HG03139 (cell line): Measurements from ENCODE around the gene ZBTB7B.
"Not testable (repeated sequence)": the region's sequence is repeated elsewhere in the genome, so short reads cannot be mapped to it uniquely, and the experiment has no call there.

Source experiments
- ATAC-seq: cut with Tn5 transposase; IDR thresholded peaks from one replicate; pipeline ENCODE4 v1.9.1; 2021; ENCODE audit not compliant: unreplicated experiment

The ZBTB7B gene

DNA sequence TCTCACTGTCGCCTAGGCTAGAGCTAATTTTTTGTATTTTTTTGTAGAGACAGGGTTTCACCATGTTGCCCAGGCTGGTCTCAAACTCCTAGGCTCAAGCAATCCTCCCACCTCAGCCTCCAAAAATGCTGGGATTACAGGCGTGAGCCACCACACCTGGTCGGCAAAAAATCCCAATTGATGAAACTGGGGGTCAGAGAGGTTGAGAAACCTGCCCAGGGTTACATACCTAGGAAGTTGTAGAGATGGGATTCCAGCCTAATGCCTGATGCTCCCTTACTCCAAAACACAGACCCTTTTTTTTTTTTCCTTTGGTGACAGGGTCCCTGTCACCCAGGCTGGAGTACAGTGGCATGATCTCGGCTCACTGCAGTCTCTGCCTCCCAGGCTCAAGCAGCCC is 15.9 kb upstream of the ZBTB7B start:
- not testable (repeated sequence) for ATAC-seq

- ATAC-seq, result no peak
Observed at GRCh38 chr1:154987326-154987725, 15.3 kb upstream of the ZBTB7B start.

GRCh38 chr1:154988058-154988954 is 14.3 kb upstream of the ZBTB7B start:
- ATAC-seq, result no peak

- no peak for ATAC-seq
Observed at GRCh38 chr1:154989195-154989860, 13.3 kb upstream of the ZBTB7B start.

- no peak for ATAC-seq
Observed at GRCh38 chr1:154990276-154990675, 12.3 kb upstream of the ZBTB7B start.

DNA sequence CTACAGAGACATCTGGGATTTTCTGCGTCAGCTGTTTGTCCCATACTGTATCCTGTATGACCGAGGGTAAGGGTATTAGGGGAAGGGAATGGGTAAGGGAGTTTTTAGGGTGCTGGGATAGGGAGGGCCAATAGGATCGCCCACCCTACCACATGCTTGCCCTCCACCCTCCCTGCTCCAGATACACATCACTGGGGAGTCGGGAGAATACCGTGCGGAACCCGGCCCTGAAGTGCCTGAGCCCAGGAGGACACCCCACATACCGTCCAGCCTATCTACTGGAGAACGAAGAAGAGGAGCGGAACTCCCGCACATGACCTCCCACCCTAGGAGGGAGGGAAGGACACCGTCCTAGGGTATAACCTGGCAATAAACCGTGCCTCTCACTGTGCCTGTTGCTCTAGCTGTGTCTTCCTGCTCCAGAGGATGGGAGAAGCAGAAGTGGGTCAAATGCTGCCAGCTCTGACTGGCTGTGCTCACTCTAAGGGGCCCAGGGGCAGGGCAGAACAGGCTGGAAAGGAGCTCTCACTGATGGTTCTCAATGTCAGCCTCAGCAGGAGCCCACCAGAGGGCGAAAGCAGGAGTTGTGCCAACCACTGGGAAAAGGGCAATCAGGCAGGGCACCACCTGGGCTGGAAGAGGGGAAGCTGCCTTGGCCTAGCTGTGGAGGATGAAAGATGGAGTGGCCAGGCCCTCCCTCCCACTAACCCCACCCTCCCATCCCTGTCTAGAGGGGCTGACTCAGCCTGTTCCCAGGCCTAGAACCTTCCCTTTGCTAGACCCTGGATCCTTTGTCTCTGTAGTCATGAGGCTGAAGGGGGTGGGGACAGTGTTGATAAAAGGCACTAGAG is 9.7 kb upstream of the ZBTB7B start:
- ATAC-seq, result no peak

- ATAC-seq, result no peak
Observed at GRCh38 chr1:154993572-154994268, 8.9 kb upstream of the ZBTB7B start, which contains the start of gene LENEP. Gene LENEP, plus strand, starts transcription at chr1:154993586. Its CDS starts 22 bp downstream, at chr1:154993608.

GRCh38 chr1:154994269-154994587 is 8.4 kb upstream of the ZBTB7B start:
- no peak for ATAC-seq

- ATAC-seq, result no peak
Observed at GRCh38 chr1:154994591-154994990, 8.0 kb upstream of the ZBTB7B start.

GRCh38 chr1:154995301-154995983 is 7.2 kb upstream of the ZBTB7B start:
- not testable (repeated sequence) for ATAC-seq

DNA sequence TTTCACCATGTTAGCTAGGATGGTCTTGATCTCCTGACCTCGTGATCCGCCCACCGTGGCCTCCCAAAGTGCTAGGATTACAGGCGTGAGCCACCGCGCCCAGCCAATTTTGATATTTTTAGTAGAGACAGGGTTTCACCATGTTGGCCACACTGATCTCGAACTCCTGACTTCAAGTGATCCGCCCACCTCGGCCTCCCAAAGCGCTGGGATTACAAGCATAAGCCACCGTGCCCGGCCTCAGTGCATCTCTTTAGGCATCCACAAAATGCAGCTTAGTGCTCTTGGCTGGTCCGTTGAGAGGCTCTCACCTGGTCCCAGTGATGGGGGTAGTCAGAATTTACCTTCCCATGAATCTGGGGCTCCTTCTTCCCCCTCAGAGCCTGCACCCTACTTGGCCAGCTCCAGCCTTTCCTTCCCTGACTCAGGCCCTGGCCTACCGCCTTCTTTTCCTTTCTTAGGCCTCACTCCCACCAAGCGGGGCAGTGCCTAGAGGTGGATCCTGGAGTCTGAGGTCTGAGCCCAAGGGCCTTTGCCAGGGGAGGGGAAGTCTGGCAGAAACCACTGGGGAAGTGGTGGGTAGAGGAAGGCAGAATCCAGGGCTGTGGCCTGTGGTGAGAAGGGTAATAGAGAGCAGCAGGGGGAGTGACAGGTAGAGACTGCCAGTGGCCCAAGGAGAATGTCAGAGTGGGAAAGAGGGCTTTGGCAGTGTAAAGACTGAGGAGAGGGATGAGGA is 5.5 kb upstream of the ZBTB7B start:
- no peak for ATAC-seq

DNA sequence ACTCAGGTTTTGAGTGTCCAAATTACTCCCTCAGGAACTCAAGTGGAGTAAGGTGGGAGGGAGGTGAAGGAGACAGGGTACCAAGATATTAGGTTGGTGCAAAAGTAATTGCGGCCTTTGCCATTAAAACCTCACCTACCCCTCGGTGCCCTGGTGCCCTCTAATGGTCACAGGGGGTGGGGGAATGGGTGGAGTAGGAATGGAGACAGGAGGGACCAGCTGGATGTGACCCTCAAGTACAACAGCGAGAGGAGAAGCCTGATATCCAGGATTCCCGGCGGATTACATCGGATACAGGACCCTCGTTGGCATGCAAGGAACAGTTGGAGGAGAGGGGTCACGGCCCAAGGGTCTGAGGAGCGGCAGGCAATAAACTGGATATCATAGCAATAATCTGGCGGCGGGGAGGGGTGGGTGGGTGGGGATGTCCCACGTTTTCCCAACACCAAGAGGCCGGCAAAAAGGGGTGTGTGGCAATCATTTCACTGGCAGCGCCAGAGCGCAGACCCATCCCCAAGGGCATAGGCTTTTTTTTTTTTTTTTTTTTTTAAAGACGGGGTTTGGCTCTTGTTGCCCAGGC is 4.3 kb upstream of the ZBTB7B start:
- no peak for ATAC-seq

- ATAC-seq, result no peak
Observed at GRCh38 chr1:154998818-154999570, 3.6 kb upstream of the ZBTB7B start.

GRCh38 chr1:154999571-155000410 is 2.8 kb upstream of the ZBTB7B start:
- no peak for ATAC-seq

DNA sequence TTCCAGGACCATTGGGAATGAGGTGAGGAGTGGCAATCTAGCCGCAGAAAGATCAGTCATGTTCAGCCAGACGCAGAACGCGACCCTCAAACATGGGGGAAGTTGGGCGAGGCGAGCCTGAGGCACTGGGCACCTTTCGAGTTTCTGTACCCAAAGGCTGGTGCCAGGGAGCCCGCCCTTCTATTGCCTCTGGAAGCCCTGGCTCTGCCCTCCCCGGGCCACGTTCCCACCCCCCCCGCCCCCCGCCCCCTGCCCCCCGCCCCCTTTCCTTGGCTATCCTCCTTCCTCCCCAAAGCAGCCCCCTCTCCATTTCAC is 2.2 kb upstream of the ZBTB7B start:
- ATAC-seq, result no peak

DNA sequence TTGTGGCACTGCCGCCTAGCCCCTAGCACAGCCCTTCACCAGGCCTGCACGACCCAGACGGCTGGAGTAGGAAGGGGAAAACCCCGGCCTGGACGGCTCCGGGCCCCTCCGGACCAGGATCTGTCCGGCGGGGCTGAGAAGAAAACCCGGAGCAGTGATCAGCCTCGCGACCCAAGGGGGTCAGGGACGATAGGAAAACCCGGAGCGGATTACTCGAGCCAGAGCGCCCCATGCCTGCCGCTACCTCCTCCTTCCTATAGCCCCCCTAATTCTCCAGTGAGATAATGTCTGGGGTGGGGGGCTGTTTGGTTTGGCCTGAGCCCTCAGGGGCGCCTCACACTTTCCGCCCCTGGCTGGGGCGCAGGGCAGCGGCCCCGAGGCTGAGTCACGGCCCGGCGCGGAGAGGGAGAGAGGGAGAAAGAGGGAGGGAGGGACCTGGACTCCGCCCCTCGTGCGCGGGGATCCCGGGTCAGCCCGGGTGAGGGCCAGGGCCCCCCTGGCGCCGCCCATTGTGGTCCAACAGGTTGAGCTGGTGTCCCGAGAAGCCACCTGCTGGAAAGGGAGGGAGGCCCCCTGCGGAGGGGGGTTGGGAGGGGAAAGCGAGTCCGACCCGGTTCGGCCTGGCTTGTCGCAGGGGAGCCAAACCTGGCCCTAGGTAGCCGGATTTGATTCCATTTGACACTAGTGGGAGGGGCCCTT is 1.7 kb upstream of the ZBTB7B start:
- no peak for ATAC-seq

DNA sequence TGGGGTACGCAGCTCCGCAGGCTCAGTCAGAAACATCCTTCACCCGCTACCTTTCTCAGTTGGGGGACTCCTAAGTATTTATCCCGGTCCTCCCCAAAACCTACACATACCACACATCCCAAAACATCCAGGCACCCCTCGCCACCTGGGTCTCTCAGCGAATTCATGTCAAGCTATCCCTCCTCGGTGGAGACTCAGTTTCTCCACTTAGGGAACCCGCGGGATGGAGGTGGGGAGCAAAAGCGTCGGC is 1.3 kb upstream of the ZBTB7B start:
- no peak for ATAC-seq
